PC-9 (cell line): ENCODE results near the gene RMC1. TPM values are rescaled to one million over a fixed set of nuclear protein-coding genes. Genes with fewer than 3 reads are reported as not detected.

Experiments
- BruUV-seq: library from RNA; stranded (reverse); fragments of 400-500 nt; replicated peaks from 2 replicates; lab custom pipeline; 2021; lab: Mats Ljungman, UMichigan
- CTCF ChIA-PET: fragments of 300-600 bp; sonication (Branson Sonifier 250); formaldehyde crosslinking; loops from one replicate; lab custom pipeline; 2022; ENCODE audit warnings: antibody characterized with exemption; lab: Charles Lee
- POLR2A ChIA-PET: fragments of 300-600 bp; sonication (Branson Sonifier 250); formaldehyde crosslinking; loops from one replicate; lab custom pipeline; 2022; ENCODE audit warnings: antibody characterized with exemption; ENCODE audit not compliant: unreplicated experiment; lab: Charles Lee
- DNase-seq, 2 experiments: peaks; one replicate each; pipeline versions ENCODE4 v3.0.0 to v3.0.0-alpha.2; 2015 to 2022; ENCODE audit warnings: mixed read lengths in 1 of 2
- H2AFZ ChIP-seq: fragments of 200-600 bp; sonication (generic); 2 replicates; pipeline ENCODE4 v1.8.1; 2017; ENCODE audit warnings: antibody characterized with exemption
- H3F3A ChIP-seq: fragments of 200-600 bp; sonication (generic); 2 replicates; pipeline ENCODE4 v1.8.1; 2017; ENCODE audit warnings: antibody characterized with exemption, mild to moderate bottlenecking, low read depth; ENCODE audit not compliant: insufficient read depth
- H3K27ac ChIP-seq: fragments of 200-600 bp; sonication (generic); 2 replicates; pipeline ENCODE4 v1.6.1; 2016; ENCODE audit warnings: mixed run types
- H3K27me3 ChIP-seq: fragments of 200-600 bp; sonication (generic); 2 replicates; pipeline ENCODE4 v1.6.1; 2016; ENCODE audit warnings: low read depth, mixed run types; ENCODE audit not compliant: insufficient read depth
- H3K36me3 ChIP-seq: fragments of 200-600 bp; sonication (generic); 2 replicates; pipeline ENCODE4 v1.6.1; 2016; ENCODE audit warnings: low read depth, mixed run types
- H3K4me1 ChIP-seq: fragments of 200-600 bp; sonication (generic); replicated peaks from 2 replicates; pipeline ENCODE4 v1.6.1; 2016; ENCODE audit warnings: mixed run types; ENCODE audit not compliant: insufficient read depth
- H3K4me2 ChIP-seq: fragments of 200-600 bp; sonication (generic); 2 replicates; pipeline ENCODE4 v1.6.1; 2017; ENCODE audit warnings: mixed run types
- H3K4me3 ChIP-seq: fragments of 200-600 bp; sonication (generic); 2 replicates; pipeline ENCODE4 v1.6.1; 2016; ENCODE audit warnings: mixed run types
- H3K79me2 ChIP-seq: fragments of 200-600 bp; sonication (generic); 2 replicates; pipeline ENCODE4 v1.6.1; 2017; ENCODE audit warnings: low read depth, mixed run types
- H3K9me2 ChIP-seq: fragments of 200-600 bp; sonication (generic); 2 replicates; pipeline ENCODE4 v1.8.1; 2017; ENCODE audit warnings: mild to moderate bottlenecking; ENCODE audit not compliant: insufficient read depth
- H3K9me3 ChIP-seq: fragments of 200-600 bp; sonication (generic); 2 replicates; pipeline ENCODE4 v1.8.1; 2016; ENCODE audit warnings: low read depth; ENCODE audit not compliant: insufficient read depth
- H4K20me1 ChIP-seq: fragments of 200-600 bp; sonication (generic); 2 replicates; pipeline ENCODE4 v1.8.1; 2017; ENCODE audit not compliant: insufficient read depth
- CTCF ChIP-seq: fragments of 200-600 bp; sonication (generic); conservative IDR thresholded peaks from 2 replicates; pipeline ENCODE4 v1.6.1; 2017; ENCODE audit warnings: mixed run types, antibody characterized with exemption, mild to moderate bottlenecking, moderate library complexity
- EZH2 ChIP-seq: fragments of 200-600 bp; sonication (generic); IDR thresholded peaks from 2 replicates; pipeline ENCODE4 v1.8.0; 2017; ENCODE audit warnings: antibody characterized with exemption, low read depth
- intact Hi-C: fragments of 100-400 bp; cut with micrococcal nuclease; formaldehyde crosslinking; loops from one replicate; pipeline ENCODE4 v1.10.0; 2022; ENCODE audit not compliant: unreplicated experiment
- total RNA-seq: library from RNA; stranded (reverse); gene quantifications from 2 replicates; pipeline ENCODE4 v1.2.3, GENCODE V29; 2021

RMC1 gene
- total RNA-seq, 1 experiment from 2014 or later = 19.6 TPM

- no peak for DNase-seq
- Histone ChIP-seq H3K36me3 (peaks cover 3% of the 10 kb centered on the region; the same call in 1 of the 2 replicates), H3K4me3 (no peak overlapping the region), H3K9me2 (no peaks in the 10 kb centered on the region), H3K27ac (no peak overlapping the region), H3K4me1 (peaks cover 4% of the 10 kb centered on the region; the same call in 1 of the 2 replicates), H3K27me3 (no peaks in the 10 kb centered on the region), H3K9me3 (no peaks in the 10 kb centered on the region), H2AFZ (no peak overlapping the region), H4K20me1 (no peaks in the 10 kb centered on the region), H3F3A (peaks cover 2% of the 10 kb centered on the region; the same call in 1 of the 2 replicates), H3K4me2 (no peak overlapping the region), H3K79me2 (no peaks in the 10 kb centered on the region)
- intact Hi-C loops = no loop called here
- ChIA-PET CTCF (interaction anchor here (0.6 kb wide), 1 partner anchor 14 kb away, joined by 5 read pairs; no protein-coding TSS in a partner anchor), POLR2A (no interaction called here)
- no TSS peak for BruUV-seq
- TF ChIP-seq EZH2 (no peak), CTCF (no peak)
These were observed 38.2 kb downstream of the RMC1 start for GRCh38 chr18:23541349-23542093.

GRCh38 chr18:23542461-23542860 lies 39.1 kb downstream of the RMC1 start:
- no peaks in the 10 kb centered on the region for H3K9me2 ChIP-seq
- no peak for DNase-seq
- no peaks in the 10 kb centered on the region for H3K9me3 ChIP-seq
- POLR2A ChIA-PET = no interaction called here
- CTCF ChIA-PET = interaction anchor here (0.6 to 0.7 kb wide), 2 partner anchors 10 to 15 kb away, joined by 5 to 6 read pairs; no protein-coding TSS in a partner anchor
- no TSS peak for BruUV-seq
- no peaks in the 10 kb centered on the region for H4K20me1 ChIP-seq
- H3K4me2 ChIP-seq = no peak overlapping the region
- no peaks in the 10 kb centered on the region for H3K27me3 ChIP-seq
- H3K4me1 ChIP-seq = peaks cover 14% of the 10 kb centered on the region
- H3K79me2 ChIP-seq = no peaks in the 10 kb centered on the region
- H3K27ac ChIP-seq = no peak overlapping the region
- TF ChIP-seq CTCF (no peak), EZH2 (no peak)
- H2AFZ ChIP-seq = no peak overlapping the region
- H3K4me3 ChIP-seq = no peak overlapping the region
- peaks cover 11% of the 10 kb centered on the region; the same call in 1 of the 2 replicates for H3F3A ChIP-seq
- intact Hi-C loops = no loop called here
- peaks cover 9% of the 10 kb centered on the region; the same call in 1 of the 2 replicates for H3K36me3 ChIP-seq

GRCh38 chr18:23545247-23545789 lies 42.0 kb downstream of the RMC1 start:
- Histone ChIP-seq H3K9me2 (no peaks in the 10 kb centered on the region), H3K4me3 (no peak overlapping the region), H3K4me2 (no peak overlapping the region), H3K27me3 (no peaks in the 10 kb centered on the region), H4K20me1 (no peaks in the 10 kb centered on the region), H2AFZ (no peak overlapping the region), H3K36me3 (peaks cover 9% of the 10 kb centered on the region; the same call in 1 of the 2 replicates), H3K27ac (no peak overlapping the region), H3K9me3 (no peaks in the 10 kb centered on the region), H3K79me2 (no peaks in the 10 kb centered on the region), H3F3A (peaks cover 26% of the 10 kb centered on the region), H3K4me1 (peaks cover 31% of the 10 kb centered on the region)
- CTCF ChIA-PET = no interaction called here
- BruUV-seq = no TSS peak
- POLR2A ChIA-PET = no interaction called here
- intact Hi-C loops = no loop called here
- TF ChIP-seq EZH2 (no peak), CTCF (no peak)
- DNase-seq = no peak
